ENCODE measurements around the gene SORD. TPM values are rescaled to one million over a fixed set of nuclear protein-coding genes. Genes with fewer than 3 reads are reported as not detected.
"Not testable (repeated sequence)": the region's sequence is repeated elsewhere in the genome, so short reads cannot be mapped to it uniquely, and the experiment has no call there.

Gene SORD
- total RNA-seq, 1 experiment from 2014 or later = 116 TPM

DNA sequence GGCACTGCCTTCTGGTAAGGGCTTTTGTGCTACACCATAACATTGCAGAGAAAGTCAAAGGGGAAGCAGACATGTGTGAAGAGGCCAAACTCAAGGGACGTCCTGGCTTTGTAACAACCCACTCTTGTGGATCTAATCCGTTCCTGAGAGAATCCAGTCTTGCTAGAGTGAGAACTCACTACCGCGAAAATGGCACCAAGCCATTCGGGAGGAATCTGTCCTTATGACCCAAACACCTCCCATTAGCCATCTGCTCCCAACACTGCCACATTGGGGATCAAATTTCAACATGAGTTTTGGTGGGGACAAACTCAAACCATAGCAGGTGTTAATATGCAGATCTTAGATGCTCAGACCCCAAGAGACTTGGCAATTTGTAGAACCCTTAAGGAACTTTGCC, 56.2 kb downstream of the SORD start:
- DNase-seq (ENCODE audit: low read depth, low spot score); H3K4me1 ChIP-seq (ENCODE audit: control insufficient read depth in 1 of 2, insufficient read depth in 2 of 2, low read length in 2 of 2); H3K4me3 ChIP-seq (replicated peaks in 1 of 2; ENCODE audit: low read depth in 1 of 2, low read length in 2 of 2); BruUV-seq (replicated peaks); POLR2A ChIA-PET; H3K27ac ChIP-seq (ENCODE audit: low read depth, low read length); intact Hi-C loops (cut with micrococcal nuclease); H3K79me2 ChIP-seq (ENCODE audit: insufficient read depth, low read length); H3K4me2 ChIP-seq (ENCODE audit: low read length); H4K20me1 ChIP-seq (ENCODE audit: insufficient read depth); H3K36me3 ChIP-seq (ENCODE audit: control insufficient read depth in 1 of 2, insufficient read depth in 2 of 2, low read length in 2 of 2); H3K27me3 ChIP-seq (ENCODE audit: insufficient read depth, low read length); ATAC-seq; H2AFZ ChIP-seq (ENCODE audit: low read depth, low read length, poor library complexity, severe bottlenecking); CTCF ChIA-PET; RAD21 ChIA-PET (ENCODE audit: low non-redundant PET in 1 of 2, low total read pairs in 2 of 2, uncharacterized antibody in 2 of 2, unreplicated experiment in 2 of 2); H3K9me3 ChIP-seq (ENCODE audit: control insufficient read depth in 1 of 2, insufficient read depth in 1 of 2, low read depth in 1 of 2, low read length in 2 of 2); H3K9ac ChIP-seq (ENCODE audit: low read length); H3K9me2 ChIP-seq (ENCODE audit: insufficient read depth): not testable (repeated sequence)

DNA sequence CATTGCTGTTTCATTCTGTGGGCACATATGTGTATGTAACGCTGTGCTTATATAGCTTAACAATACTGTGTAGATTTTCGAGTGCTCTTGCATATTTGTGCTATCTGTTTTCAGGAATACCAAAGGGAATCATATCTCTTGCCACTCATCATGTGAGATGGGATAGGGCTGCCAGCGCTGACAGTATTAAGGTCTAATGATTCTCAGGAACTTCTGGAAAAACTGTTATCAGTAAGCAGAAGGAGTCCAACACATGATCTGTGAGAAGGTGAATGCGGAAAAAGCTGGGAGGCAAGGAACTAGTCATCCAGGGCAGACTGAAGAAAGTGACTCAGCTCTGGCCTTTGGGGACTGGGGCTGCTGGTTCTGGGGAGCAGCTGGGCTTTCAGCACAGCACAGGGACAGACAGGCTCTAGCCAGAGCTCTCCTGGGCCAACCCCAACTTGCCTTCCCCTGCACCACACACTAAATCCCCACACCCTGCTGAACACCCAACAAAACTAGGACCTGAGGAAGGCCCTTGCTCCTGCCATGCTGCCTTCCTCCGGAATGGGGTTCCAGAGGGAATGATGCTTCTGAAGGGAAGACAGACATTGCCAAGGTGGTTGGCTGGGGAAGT, 56.7 kb downstream of the SORD start:
- not testable (repeated sequence) for DNase-seq (ENCODE audit: low read depth, low spot score); ATAC-seq

DNA sequence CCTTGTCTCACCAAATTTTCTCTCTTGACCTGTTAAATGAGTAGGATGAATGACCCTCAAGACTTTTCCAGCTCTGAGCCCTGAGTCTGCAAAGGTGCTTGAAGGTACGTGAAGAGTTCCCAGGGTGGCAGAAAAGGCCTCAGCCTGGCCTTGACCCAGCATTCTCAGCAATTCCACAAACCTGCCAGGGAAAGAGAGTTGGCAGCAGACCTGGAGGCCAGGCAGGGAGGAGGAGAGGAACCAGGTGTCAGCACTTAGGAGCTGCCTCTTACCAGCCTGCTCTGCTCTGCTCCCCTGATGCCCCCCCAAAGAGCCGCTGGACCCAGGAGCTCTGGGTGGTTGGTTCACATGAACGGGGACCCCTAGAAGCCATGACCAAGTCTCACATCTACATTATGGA, 57.6 kb downstream of the SORD start:
- H3K9ac ChIP-seq (ENCODE audit: low read length); H3K4me3 ChIP-seq (replicated peaks in 1 of 2; ENCODE audit: low read depth in 1 of 2, low read length in 2 of 2); H3K4me2 ChIP-seq (ENCODE audit: low read length); H3K79me2 ChIP-seq (ENCODE audit: insufficient read depth, low read length); H3K9me2 ChIP-seq (ENCODE audit: insufficient read depth); BruUV-seq (replicated peaks); H3K36me3 ChIP-seq (ENCODE audit: control insufficient read depth in 1 of 2, insufficient read depth in 2 of 2, low read length in 2 of 2); CTCF ChIA-PET; RAD21 ChIA-PET (ENCODE audit: low non-redundant PET in 1 of 2, low total read pairs in 2 of 2, uncharacterized antibody in 2 of 2, unreplicated experiment in 2 of 2); H3K4me1 ChIP-seq (ENCODE audit: control insufficient read depth in 1 of 2, insufficient read depth in 2 of 2, low read length in 2 of 2); intact Hi-C loops (cut with micrococcal nuclease); H3K27ac ChIP-seq (ENCODE audit: low read depth, low read length); DNase-seq (ENCODE audit: low read depth, low spot score); H3K27me3 ChIP-seq (ENCODE audit: insufficient read depth, low read length); ATAC-seq; POLR2A ChIA-PET; H3K9me3 ChIP-seq (ENCODE audit: control insufficient read depth in 1 of 2, insufficient read depth in 1 of 2, low read depth in 1 of 2, low read length in 2 of 2); H4K20me1 ChIP-seq (ENCODE audit: insufficient read depth); H2AFZ ChIP-seq (ENCODE audit: low read depth, low read length, poor library complexity, severe bottlenecking): not testable (repeated sequence)

More for the DNA sequence above, 56.7 kb downstream of the SORD start:
- BruUV-seq (replicated peaks); POLR2A ChIA-PET; H2AFZ ChIP-seq (ENCODE audit: low read depth, low read length, poor library complexity, severe bottlenecking); H3K36me3 ChIP-seq (ENCODE audit: control insufficient read depth in 1 of 2, insufficient read depth in 2 of 2, low read length in 2 of 2); H3K4me3 ChIP-seq (replicated peaks in 1 of 2; ENCODE audit: low read depth in 1 of 2, low read length in 2 of 2); H3K79me2 ChIP-seq (ENCODE audit: insufficient read depth, low read length); H3K4me1 ChIP-seq (ENCODE audit: control insufficient read depth in 1 of 2, insufficient read depth in 2 of 2, low read length in 2 of 2); H3K9me3 ChIP-seq (ENCODE audit: control insufficient read depth in 1 of 2, insufficient read depth in 1 of 2, low read depth in 1 of 2, low read length in 2 of 2); H3K27me3 ChIP-seq (ENCODE audit: insufficient read depth, low read length); H3K9me2 ChIP-seq (ENCODE audit: insufficient read depth); CTCF ChIA-PET; RAD21 ChIA-PET (ENCODE audit: low non-redundant PET in 1 of 2, low total read pairs in 2 of 2, uncharacterized antibody in 2 of 2, unreplicated experiment in 2 of 2); intact Hi-C loops (cut with micrococcal nuclease); H3K4me2 ChIP-seq (ENCODE audit: low read length); H4K20me1 ChIP-seq (ENCODE audit: insufficient read depth); H3K9ac ChIP-seq (ENCODE audit: low read length); H3K27ac ChIP-seq (ENCODE audit: low read depth, low read length): not testable (repeated sequence)

DNA sequence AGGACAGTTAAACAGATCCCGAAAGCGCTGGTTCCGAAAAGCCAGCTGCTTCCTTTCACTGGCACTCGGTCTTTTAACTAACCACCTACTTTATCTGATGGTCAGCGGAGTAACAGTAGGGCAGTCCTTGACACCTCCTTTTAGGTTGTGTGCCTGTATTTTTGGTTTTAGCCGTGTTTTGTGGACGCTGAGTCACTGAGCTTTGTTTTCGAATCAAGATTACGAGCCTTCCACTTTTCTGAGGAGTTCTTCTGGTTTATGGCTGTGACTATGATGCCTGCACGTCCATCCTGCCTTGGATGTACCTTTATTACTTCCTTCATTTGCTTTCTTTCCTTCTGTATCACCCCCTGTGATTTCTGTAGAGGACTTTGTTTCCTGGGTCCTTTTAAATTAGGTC, 59.4 kb downstream of the SORD start:
- H3K4me1 ChIP-seq (ENCODE audit: control insufficient read depth in 1 of 2, insufficient read depth in 2 of 2, low read length in 2 of 2); DNase-seq (ENCODE audit: low read depth, low spot score); H3K27ac ChIP-seq (ENCODE audit: low read depth, low read length); H3K9me2 ChIP-seq (ENCODE audit: insufficient read depth); H3K27me3 ChIP-seq (ENCODE audit: insufficient read depth, low read length); H3K4me3 ChIP-seq (replicated peaks in 1 of 2; ENCODE audit: low read depth in 1 of 2, low read length in 2 of 2); H4K20me1 ChIP-seq (ENCODE audit: insufficient read depth); intact Hi-C loops (cut with micrococcal nuclease); H3K9ac ChIP-seq (ENCODE audit: low read length); RAD21 ChIA-PET (ENCODE audit: low non-redundant PET in 1 of 2, low total read pairs in 2 of 2, uncharacterized antibody in 2 of 2, unreplicated experiment in 2 of 2); POLR2A ChIA-PET; H3K9me3 ChIP-seq (ENCODE audit: control insufficient read depth in 1 of 2, insufficient read depth in 1 of 2, low read depth in 1 of 2, low read length in 2 of 2); H3K79me2 ChIP-seq (ENCODE audit: insufficient read depth, low read length); CTCF ChIA-PET; H2AFZ ChIP-seq (ENCODE audit: low read depth, low read length, poor library complexity, severe bottlenecking); H3K4me2 ChIP-seq (ENCODE audit: low read length); H3K36me3 ChIP-seq (ENCODE audit: control insufficient read depth in 1 of 2, insufficient read depth in 2 of 2, low read length in 2 of 2); ATAC-seq; BruUV-seq (replicated peaks): not testable (repeated sequence)

Measured in HCT116 (cell line).